Peyer's patch (tissue), 4 donors: Measurements from ENCODE around the gene ZC3H10.

Source experiments
- CTCF ChIP-seq, 6 experiments: fragments of 450-650 bp in 4 of 6; fragments of 200-600 bp in 2 of 6; sonication (generic) in 1 of 6; IDR thresholded peaks; one replicate each; pipeline ENCODE4 v1.5.1; 2017 to 2019; ENCODE audit warnings: antibody characterized with exemption in 6 of 6, mild to moderate bottlenecking in 3 of 6, moderate library complexity in 1 of 6
- POLR2A ChIP-seq, 2 donors: fragments of 450-650 bp; IDR thresholded peaks; one replicate each; pipeline ENCODE4 v1.5.1; 2017; ENCODE audit warnings: antibody characterized with exemption in 2 of 2, mild to moderate bottlenecking in 2 of 2, moderate library complexity in 2 of 2

GRCh38 chr12:56097738-56098137, 20.3 kb upstream of the ZC3H10 start:
- TF ChIP-seq CTCF (IDR thresholded peaks at IDR 0.05) (no peak), POLR2A (IDR thresholded peaks at IDR 0.05) (no peak)
